HG02763 (cell line): Measurements from ENCODE around the gene FAM124A.

Source experiments
- ATAC-seq: cut with Tn5 transposase; IDR thresholded peaks from one replicate; pipeline ENCODE4 v1.9.1; 2021; ENCODE audit warnings: mild to moderate bottlenecking, moderate library complexity; ENCODE audit not compliant: unreplicated experiment

Gene FAM124A

DNA sequence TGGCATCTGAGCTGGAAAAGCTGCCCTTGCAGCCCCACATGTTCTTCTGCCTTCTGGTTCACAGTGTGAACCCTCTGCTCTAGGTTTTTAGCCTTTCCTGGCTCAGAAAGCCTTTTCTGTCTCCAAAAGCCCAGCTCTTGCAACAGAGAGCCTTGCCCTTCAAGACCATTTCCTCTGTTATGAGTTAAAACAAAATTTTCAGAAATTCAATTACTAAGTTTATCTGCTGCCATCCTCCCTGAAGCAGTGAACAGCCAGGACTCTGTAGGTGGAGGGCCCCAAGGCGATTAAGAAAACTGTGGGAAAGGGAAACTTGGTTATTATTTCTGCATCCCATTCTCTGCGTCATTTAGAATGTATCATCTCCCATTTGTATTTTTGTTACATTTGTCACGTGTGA is 18.8 kb downstream of the FAM124A start:
- ATAC-seq: no peak

DNA sequence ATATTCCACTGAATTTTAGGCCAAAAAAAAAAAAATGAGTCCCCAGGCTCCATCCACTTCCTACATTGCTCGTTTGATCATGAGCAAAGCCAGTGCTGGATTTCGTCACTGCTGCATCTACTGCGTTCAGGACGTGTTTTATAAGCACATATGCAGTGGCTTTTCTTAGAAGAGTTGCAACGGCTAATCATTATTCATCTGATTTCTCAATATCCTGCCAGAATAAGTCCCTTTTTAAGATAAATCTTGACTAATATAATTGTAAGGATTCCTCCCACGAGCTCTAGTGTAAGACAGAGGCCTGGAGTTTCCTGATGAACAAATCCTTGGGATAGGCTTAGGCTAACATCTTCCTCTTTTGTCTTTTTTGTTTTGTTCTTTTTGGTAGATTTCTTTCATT is 19.5 kb downstream of the FAM124A start:
- no peak for ATAC-seq

DNA sequence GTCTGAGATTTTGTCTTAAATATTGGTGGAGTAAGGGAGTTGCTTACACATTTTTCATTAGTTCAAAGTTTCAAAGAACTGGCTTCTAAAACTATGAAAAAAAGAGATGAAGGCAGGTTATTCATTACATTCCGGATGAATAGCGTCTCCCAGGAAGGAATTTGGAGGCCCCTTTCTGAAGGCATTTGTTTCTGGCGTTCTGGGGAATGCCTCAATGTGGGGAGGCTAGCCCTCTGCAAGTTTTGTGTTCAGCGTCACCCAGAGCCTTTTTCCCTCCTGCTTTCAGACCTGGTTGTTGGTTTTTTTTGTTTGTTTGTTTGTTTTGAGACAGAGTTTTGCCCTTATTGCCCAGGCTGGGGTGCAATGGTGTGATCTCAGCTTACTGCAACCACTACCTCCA is 21.0 kb downstream of the FAM124A start:
- ATAC-seq: no peak

DNA sequence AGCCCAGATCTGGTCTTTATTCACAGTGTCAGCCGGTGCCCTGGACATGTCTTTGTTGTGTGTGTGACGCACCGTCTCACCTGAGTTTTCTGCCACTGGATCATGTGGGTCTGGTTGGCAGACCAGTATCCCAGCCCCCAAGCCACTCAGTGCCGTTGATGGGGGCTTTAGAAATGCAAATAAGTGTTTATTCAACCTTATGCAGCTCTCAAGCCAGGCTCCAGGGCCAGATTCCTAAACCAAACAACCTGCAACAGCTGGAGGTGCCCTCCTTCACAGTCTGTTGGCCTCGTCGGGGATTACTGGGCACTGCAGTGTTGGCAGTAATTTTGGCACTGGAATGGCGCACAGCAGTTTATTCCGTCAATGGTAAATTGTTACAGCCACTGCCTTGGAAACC is 21.6 kb downstream of the FAM124A start:
- ATAC-seq: no peak

DNA sequence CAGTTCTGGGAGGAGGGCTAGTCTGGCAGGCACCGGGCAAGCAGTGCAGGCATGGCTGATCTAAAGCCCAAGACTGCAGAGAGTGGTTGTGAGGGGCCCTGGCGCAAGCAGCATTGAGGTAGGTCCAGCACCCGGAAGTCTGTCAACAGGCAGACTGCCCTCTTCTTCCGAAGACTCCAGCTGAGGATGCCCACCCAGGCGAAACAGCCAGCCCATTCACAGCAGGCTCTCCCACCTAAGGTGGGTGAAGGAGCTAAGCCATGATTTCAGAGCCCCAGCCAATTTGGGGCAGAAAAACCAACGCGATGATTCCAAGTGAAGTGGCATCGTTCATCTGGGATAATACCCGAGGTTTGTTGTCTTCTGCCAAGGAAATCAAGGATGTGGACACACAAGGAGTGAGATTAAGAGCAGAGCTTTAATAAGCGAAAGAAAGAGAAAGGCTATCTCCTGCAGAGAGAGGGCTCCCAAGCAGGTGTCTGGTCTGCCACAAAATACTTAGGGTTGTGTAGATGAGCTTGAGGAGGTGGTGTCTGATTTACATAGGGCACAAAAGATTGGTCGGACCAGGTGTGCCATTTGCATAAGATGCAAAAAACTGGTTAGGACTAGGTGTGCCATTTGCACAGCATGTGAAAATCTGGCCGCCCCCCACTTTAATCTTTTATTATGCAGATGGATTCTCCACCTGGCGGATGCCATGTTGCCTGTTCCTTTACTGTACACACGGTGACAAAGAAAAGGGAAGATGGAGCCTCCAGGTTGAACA is 22.6 kb downstream of the FAM124A start:
- ATAC-seq: no peak

DNA sequence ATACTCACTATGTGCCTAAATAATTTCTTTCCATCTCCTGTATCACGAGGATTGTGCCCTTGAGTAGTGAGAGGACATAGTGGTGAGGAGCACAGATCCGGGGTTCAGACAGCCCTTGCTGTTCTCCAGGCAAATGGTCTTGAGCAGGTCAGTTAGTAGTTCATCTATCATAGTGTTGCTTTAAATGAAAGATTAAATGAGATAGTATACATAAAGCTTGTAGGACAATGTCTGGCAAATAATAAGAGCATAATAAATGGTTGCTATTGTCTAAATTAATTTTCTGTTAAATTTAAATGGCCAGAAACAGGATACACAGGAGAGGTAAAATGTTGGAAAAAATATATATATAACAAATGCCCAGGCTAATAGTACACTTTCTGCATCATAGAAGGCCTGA is 23.4 kb downstream of the FAM124A start:
- no peak for ATAC-seq

DNA sequence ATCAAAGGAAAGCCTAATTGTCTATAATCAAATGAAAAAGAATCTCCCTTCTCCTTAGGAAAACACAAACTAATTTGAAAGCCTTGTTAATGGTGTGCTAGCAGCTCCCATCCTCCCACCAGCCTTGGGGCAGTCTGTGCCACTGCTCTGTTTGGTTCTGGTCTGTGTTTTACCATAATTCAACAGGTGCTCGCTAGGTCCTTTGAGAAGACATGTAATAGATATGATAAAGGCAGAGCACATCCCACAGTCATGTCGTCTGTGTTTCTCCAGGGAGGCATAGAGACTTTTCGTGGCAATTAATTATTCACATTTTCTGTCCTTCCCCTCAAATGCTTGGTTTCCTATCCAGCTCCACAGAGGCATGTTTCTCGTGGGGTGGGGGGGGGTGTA is 23.8 kb downstream of the FAM124A start:
- ATAC-seq: no peak

DNA sequence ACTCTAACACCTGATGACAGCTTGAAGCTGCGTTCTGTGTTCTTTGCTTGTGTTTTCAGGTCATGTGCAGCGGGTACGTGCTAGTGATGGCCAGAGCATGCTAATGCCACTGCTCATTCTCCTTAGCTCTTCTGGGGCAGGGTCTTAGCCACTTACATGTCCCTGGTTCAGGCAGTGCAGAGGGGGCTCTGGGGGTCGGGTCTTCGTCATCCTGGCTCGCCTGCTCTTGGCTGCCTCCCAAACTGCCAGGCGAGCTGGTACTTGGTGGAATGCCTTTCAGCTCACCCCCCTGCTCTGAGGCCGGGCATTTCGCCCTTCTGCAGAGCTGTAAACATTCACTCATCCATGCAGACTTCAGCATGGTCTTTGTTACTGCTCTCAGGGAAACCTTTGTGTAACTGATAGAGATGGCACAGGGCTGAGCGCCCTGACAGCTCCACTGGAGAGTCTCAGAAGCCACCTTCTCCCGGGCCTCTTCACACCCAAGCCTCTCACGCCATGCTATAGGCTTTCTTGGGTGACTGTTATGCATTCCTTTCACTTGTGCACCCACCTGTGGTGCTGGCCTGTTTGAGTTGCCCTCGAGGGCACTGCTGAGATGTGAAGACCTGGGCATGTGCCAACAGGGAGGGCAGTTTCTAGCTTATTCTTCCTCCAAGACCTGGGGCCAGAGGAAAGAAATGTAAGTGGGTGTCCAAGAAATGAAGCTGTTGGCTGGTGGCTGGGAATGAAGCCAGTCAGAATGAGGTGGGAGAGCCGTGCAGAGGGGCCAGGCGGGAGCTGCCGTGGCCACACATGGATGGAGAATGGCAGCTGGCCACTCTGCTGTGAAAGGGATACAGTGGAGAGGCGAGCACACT is 24.4 kb downstream of the FAM124A start:
- ATAC-seq: no peak

DNA sequence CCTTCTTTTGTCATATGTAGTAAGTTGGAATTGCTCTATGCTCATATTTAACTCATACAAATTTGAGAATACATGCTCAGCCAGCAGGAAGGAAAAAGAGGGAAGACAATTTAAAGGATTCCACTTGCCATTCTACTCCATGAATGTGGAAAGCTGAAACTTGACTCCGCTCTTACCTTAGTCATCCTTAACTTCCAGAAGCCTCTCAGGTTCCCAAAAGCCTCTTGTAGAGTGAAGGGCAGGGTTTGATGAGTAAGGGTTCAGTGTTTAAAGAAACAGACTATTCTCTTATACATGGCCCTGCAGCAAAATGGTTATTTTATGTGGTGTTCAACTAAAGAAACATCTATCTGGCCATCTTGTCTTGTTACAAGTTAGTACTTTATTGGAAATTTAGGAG is 27.1 kb downstream of the FAM124A start:
- no peak for ATAC-seq

DNA sequence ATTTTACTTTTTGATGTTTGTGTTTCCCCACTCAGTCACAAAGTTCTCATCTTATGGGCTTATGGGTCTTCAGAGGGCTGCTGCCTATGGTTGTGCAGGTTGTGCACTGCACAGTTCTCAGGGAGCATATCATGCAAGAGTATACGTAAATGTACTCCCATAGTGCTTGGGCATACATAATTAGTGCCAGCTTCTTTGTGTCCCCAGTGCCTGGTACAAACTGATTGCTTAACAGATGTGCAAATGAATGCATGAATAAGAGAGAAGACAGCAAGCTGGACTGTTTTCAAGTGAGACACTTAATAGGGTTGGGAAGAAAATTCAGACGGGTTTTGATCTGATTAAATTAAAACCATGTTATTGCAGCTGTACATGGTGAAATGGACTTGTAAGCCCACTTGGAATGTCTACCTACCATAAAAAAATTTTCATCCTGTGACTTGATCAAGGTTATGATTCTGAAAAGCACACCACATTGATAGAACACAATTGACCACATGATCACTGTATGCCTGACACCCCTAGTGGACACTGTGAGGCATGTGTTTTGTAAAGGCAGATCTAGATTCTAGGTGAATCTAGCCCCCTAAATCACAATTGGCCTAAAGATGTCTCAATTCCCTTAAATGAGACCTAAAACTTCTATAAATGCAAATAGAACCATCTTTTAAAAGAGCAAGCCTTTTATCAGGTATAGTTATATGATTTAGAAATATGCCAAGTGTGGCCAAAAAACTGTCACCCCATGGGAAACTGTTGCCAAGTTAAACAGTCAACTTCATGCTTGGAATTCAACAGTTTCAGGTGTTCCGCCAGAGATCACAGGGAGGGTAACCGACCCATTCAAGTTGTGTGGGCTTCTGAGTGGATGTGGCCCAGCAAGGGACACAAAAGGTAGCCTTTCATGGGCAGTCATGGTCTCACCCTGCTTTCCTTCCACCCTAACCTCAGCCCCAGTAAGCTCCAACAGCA is 27.9 kb downstream of the FAM124A start:
- ATAC-seq: no peak

DNA sequence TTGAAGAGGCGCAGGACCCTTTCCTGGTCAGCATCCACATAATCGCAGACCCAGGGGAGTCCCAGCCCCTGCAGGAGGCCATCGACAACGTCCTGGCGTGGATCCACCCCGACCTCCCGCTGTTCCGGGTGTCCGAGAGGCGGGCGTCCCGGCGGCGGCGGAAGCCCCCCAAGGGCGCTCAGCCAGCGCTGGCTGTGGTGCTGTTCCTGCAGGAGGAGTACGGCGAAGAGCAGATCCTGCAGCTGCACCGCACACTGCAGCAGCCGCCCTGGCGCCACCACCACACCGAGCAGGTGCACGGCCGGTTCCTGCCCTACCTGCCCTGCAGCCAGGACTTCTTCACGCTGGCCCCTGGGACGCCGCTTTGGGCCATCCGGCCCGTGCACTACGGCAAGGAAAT is 29.3 kb downstream of the FAM124A start:
- ATAC-seq: no peak

DNA sequence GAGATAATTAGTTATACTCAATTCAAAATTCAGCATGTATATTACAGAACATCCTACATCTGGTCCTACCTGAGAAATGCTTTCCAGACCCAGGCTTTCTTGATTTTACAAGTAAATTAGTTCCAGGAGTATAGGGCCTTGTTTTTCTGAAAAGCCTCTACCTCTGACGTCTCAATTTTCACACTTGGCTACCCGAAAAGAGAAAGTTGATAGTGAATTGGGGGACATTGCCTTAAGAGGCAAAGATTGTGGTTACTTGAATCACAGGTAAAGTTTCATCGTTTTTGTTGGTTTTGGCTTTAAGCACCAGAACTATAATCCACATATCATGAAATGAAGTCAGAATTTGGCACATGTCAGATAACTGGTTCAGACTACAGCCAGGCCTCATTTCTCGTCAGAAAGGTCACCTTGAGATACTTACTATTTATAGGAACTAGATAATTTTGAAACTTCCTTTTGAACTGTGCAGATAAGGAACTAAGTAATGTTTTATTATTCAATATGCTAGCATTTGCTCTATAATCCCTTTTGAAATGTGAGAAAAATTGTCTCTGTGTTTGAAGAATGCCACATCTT is 30.8 kb downstream of the FAM124A start:
- no peak for ATAC-seq

DNA sequence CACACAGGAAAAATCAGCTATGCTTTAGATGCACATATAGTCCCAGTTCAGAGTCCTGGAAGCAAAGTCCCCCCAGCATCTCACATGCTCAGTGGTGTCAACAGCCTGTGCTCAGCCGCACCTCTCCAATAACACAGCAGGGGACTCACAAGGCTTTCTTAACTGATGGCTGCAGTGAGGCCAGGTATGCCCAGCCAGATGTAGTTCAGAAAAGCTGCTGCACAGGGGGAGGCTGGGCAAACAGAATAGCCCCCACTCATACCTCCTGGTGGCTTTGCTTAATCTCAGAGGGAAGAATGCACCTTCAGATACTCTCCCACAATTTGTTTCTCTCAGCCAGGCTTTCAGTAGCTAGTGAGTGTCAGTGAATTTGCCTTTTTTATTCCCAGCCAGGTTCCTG is 33.4 kb downstream of the FAM124A start:
- ATAC-seq: no peak

DNA sequence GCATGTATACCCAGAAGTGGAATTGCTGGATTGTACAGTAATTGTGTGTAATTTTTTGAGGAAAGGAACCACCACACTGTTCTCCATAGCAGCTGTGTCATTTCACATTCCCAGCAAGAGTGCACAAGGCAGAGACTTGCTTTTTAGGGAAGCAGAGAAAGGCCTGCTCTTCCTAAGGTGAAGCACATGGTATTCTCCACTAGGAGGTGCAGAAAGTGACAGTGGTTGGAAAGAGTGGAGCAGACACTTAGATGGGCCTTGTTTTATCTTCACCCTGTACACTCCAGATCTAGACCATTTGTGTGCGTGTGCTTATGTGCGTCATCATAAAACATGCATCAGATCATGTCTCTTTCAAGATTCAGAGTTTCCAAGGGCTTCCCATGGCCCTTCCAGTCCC is 35.0 kb downstream of the FAM124A start:
- ATAC-seq: no peak

DNA sequence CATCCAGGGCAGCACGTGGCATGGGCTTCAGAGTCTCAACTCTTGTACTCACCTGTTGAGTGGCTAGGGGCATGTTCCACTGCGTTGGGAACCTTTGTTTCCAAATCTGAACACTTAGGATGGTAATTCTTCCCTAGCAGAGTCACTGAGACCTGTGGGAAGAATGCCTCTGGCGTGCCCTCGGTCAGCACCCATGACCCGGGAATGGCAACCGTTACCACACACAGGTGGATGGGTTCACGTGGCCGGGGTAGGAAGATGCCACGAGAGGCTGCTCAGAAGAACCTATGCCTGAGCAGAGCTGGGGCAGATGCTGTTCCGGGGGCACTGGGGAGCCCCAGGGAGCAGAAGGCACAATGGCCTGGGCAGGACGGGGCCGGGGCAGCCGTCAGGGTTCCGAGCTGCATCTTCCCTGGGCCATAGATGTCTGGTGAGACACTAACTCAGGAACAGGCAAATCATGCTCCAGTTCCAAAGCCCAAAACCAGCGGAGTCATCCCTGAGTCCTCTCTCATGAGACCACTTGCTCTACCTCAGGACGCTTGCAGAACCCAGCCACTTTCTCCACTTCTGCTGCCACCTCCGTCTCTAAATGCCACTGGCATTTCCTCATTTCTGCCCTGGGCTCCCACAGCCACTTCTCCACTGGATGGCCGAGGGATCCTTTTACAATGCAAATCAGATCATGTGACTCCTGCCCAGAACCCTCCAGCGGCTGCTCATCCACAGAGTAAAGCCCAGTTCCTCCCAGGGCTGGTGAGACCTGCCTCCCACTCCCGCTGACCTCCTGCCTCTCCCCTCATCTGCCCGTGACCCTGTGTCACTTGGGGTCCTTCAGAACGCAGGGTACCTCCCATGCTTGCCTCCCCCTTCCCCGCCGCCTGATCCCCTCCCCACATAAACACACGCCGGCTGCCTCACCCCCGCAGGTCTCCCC is 36.7 kb downstream of the FAM124A start:
- ATAC-seq: no peak

DNA sequence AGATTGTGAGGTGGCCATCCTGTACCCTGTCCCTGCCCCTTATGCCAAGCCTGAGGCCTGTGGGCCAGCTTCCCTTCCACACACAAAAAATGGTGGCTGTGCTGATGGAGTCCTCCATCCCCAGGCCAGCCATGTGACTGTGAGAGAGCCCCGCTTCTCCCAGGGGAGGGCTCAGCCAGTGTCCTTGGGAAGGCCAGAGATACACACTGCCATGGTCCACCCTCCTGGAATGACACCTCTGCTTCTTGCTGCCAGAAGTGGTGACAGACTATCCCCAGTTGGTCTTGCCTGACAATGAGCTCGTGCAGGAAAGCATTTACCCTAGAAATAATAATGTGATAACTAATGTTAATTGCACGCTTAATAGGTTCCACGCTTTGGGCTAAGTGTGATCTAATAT is 38.0 kb downstream of the FAM124A start:
- no peak for ATAC-seq

DNA sequence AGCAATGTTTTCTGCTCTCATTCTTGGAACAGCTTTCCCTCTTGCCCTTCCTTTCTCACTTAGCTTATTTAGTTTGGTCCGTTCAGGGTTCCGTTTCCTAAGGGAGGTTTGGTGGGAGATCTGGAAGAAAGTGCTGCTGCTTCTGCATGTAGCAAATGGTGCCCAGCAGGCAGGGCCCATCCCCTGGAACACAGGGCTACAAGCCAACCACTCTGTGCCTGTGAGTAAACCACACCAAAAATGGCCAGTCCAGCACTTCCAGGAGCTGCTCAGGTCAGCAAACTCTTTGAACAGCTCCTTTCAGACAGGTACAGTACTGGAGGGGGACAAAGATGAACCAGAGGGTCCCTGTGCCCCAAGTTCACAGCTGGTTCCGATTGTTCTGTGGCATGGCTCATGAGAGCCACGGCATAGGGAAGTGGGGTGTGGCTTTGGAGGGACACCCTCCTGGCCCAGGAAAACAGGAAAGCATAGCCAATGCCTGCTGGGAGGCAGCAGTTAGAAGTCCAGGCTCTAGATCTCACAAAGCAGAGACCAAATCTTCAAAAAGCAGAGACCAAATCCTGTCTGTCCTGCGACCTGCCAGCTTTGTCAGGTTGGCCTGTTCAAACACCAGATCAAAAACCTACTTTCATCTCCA is 39.5 kb downstream of the FAM124A start:
- ATAC-seq: no peak

DNA sequence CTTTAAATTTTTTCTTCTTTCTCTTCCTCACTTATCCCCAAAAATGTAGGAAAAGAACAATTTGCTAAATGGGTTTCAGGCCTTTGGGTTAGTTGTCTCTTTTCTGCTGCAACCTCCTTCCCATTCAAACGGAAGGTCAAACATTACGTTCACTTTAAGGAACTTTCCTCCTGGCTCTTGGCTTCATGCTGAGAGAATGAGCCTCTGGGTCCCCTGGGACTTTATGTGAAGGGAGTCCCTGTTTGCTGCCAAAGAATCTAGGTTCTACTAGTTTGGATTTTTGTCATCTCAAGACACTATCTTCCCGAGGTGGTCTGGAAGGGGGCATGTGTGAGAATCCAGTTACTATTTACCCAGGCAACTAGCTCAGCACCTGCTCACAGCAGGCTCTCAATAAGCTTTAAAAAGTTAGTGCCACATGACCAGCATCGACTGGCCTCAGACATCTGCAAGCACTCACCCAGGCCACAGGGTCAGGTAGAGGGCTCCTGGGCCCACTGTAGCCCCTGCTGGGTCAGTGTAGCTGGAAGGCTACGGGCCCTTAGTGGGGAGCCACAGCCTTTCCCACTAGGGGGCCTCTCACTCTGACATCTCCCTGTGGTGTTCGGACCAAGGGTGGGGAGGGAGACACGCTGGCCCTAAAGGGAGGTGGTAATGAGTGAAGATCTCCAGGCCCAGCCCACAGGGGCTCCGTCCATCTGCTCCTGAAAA is 40.5 kb downstream of the FAM124A start:
- ATAC-seq: no peak

DNA sequence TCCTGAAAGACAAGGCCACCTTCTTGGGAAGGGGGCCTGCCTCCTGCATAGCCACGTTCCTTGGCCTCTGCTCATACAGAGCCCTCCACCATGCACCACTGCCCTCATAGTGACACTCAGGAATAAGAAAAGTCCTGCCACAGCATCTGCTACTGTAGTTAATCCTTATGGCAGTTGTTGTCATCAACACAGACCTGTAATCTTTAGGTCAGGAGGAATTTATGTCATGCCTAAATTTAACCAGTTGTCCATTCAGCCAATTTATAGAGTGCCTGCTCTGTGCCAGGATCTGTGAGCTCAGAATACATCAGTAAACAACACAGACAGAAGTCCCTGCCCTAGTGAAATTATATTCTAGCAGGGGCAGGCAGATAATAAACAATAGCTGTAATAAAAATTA is 44.4 kb downstream of the FAM124A start:
- no peak for ATAC-seq
